Mononuclear cell (primary cell): ENCODE results near the gene SPDYA. TPM values are rescaled to one million over a fixed set of nuclear protein-coding genes. Genes with fewer than 3 reads are reported as not detected.
A peak's percentile ranks its signal among the peaks of the same experiment; 100 is the strongest.
"Not testable (repeated sequence)": the region's sequence is repeated elsewhere in the genome, so short reads cannot be mapped to it uniquely, and the experiment has no call there.

Source experiments
- H3K27me3 ChIP-seq: 2 replicates; pipeline ENCODE4 v1.6.0; 2011; ENCODE audit warnings: low read length, control low read depth; ENCODE audit not compliant: insufficient read depth
- H3K4me1 ChIP-seq: 2 replicates; pipeline ENCODE4 v1.5.1; 2011; ENCODE audit warnings: mild to moderate bottlenecking, low read length, control low read depth; ENCODE audit not compliant: insufficient read depth
- H3K4me3 ChIP-seq: 2 replicates; pipeline ENCODE4 v1.5.1; 2011; ENCODE audit warnings: mild to moderate bottlenecking, low read length, moderate library complexity
- H3K9me3 ChIP-seq: 2 replicates; pipeline ENCODE4 v1.5.1; 2011; ENCODE audit warnings: low read depth, mild to moderate bottlenecking, control low read depth, low read length
- total RNA-seq: library from RNA; depleted of rRNA; stranded (reverse); fragments of >200 nt; gene quantifications from one replicate; pipeline ENCODE4 v1.2.3, GENCODE V29; 2012

SPDYA gene
- 12.4 TPM for total RNA-seq

DNA sequence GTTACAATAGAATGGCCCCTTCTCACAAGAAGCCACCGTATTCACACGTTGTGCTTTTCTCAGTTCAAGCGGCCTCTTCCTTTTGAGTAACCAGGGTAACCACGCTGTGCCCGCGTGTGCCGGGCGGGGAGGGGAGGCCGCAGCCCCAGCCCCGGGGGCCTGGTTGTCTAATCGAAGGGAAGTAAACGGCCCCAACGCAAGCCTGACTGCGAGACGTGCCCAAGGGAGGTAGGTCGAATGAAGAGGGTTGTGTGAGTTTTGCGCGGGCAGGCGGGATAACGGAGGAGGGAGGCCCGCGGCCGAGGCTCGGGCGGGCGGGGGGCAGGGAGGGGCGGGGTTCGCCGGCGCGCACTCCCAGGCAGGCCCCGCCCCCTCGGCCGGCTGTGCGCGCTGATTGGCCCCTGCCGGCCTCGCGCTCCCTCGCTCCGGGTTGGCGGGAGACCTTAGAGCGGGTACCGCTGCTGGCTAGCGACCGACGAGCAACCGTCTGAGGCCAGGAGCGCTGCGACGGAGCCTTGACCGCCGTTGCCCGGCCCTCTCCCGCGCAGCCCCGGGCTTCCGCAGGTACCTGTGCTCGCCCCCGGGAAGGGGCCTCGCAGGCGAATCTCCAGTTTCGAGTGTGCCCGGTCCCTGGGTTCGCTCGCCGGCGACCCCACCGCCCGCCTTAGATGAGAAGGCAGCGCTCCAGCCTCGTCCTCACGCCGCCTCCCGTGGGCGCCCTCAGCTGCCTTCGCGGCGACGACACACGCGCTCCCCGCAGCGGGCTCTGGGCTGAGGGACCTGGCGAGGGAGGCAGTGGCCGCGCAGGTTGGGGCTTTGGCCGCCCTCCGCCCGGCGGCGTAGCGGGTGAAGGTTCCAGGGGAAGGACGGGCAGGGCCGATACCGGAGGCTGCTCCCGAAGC lies at the start of gene SPDYA:
TSS of gene SPDYA (plus strand) at position 451 of the 902 bp plus-strand sequence. CDS start 5,181 bp downstream, outside the sequence.
- peak within 1 kb of the TSS; percentile 37 for H3K4me3 ChIP-seq
- H3K4me1 ChIP-seq = peaks cover 20% of the 10 kb centered on the region
- no peaks in the 10 kb centered on the region for H3K27me3 ChIP-seq
- no peaks in the 10 kb centered on the region for H3K9me3 ChIP-seq

GRCh38 chr2:28761420-28761819 lies 49.2 kb upstream of the SPDYA start:
- H3K4me1 ChIP-seq = peaks cover 39% of the 10 kb centered on the region
- H3K9me3 ChIP-seq = no peaks in the 10 kb centered on the region
- no peaks in the 10 kb centered on the region for H3K27me3 ChIP-seq
- H3K4me3 ChIP-seq = no peak overlapping the region

DNA sequence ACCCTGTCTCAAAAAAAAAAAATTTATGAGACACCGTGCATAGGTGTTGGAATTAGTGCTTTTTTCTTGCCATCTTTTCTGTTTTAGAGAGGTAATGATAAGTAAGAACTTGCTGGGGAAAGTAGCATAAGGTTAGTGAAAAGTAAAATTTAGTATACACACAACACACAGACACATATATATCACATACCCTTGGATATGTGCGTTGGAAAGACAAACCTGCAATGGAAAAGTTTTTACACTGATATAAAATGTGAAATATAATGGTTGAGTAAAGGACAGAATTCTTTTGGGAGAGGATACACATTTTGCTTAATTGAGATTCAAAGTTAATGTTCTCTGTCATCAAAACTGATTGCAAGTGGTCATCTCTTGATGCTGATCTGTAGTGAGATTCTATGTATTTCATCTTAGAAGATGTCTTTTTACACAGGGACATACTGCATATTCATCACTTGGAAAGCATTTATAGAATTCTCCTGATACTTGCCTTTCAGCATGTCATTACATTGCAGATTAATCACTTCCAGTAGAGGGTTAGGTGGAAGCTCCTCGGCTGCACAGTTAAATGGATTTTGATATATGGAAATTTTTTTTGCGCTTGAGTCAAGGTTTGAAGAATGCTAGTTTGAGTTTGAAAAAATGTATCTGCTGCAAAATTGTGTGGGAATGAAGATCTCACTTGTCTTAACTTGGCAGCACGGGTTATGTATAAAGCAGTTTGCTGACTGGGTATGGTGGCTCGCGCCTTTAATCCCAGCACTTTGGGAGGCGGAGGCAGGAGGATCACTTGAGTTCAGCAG lies 45.5 kb upstream of the SPDYA start:
- Histone ChIP-seq H3K9me3 (no peaks in the 10 kb centered on the region), H3K4me1 (peaks cover 33% of the 10 kb centered on the region), H3K27me3 (no peaks in the 10 kb centered on the region), H3K4me3 (no peak overlapping the region)

- peaks cover 33% of the 10 kb centered on the region for H3K4me1 ChIP-seq
- no peak overlapping the region for H3K4me3 ChIP-seq
- H3K27me3 ChIP-seq = no peaks in the 10 kb centered on the region
- H3K9me3 ChIP-seq = no peaks in the 10 kb centered on the region
Measured at GRCh38 chr2:28766070-28766469, 44.6 kb upstream of the SPDYA start.

GRCh38 chr2:28767337-28767736 lies 43.3 kb upstream of the SPDYA start:
- Histone ChIP-seq H3K4me1 (peaks cover 30% of the 10 kb centered on the region), H3K4me3 (no peak overlapping the region), H3K9me3 (no peaks in the 10 kb centered on the region), H3K27me3 (no peaks in the 10 kb centered on the region)

GRCh38 chr2:28768422-28768821 lies 42.2 kb upstream of the SPDYA start:
- no peak overlapping the region for H3K4me3 ChIP-seq
- H3K9me3 ChIP-seq = no peaks in the 10 kb centered on the region
- H3K4me1 ChIP-seq = peaks cover 32% of the 10 kb centered on the region
- no peaks in the 10 kb centered on the region for H3K27me3 ChIP-seq

DNA sequence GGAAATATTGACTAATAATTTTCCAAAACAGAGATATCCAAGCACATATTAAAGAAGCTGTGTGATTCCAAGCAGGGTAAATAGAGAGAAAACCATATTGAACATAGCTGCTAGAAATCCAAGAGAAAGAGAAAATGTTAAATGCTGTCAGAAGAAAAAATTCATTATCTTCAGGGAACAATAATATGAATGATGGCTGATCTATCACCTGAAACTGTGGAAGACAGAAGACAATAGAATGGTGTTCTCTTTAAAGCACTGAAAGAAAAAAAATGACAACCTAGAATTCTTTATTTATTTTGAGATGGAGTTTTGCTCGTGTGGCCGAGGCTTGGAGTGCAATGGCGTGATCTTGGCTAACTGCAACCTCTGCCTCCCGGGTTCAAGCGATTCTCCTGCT lies 41.7 kb upstream of the SPDYA start:
- no peaks in the 10 kb centered on the region for H3K9me3 ChIP-seq
- no peaks in the 10 kb centered on the region for H3K27me3 ChIP-seq
- no peak overlapping the region for H3K4me3 ChIP-seq
- peaks cover 33% of the 10 kb centered on the region for H3K4me1 ChIP-seq

DNA sequence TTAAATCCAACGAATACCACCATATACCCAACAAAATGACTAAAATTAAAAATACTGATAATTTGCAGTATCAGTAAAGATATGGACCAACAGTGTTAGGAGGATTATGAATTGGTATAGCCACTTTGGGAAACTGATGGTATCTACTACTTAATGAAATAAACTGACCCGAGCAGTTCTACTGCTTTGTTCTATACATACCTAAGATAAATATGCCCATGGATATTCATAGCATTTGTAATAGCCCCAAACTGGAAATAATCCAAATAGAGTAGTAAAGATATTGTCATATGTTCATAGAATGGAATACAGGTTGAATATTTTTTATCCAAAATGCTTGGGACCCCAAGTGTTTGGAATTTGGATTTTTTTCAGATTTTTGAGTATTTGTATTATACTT lies 38.3 kb upstream of the SPDYA start:
- Histone ChIP-seq H3K27me3 (no peaks in the 10 kb centered on the region), H3K9me3 (no peaks in the 10 kb centered on the region), H3K4me3 (no peak overlapping the region), H3K4me1 (peaks cover 27% of the 10 kb centered on the region)

DNA sequence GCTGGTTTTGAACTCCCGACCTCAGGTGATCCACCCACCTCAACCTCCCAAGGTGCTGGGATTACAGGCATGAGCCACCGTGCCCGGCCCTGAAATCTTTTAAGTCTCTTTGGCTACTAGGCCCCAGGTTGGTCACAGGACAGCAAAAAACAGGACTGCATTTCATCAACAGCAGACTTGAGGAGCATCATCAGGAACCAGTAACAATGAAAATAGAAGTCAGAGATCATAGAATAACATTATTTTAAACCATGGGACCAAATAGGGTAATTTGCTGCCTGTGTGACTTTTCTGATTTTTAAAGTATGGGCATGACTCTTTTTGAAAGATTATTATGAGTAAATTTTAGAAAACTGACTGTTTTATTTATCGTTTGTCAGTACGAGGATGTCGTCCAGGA lies 34.2 kb upstream of the SPDYA start:
- no peak overlapping the region for H3K4me3 ChIP-seq
- peaks cover 15% of the 10 kb centered on the region for H3K4me1 ChIP-seq
- no peaks in the 10 kb centered on the region for H3K27me3 ChIP-seq
- no peaks in the 10 kb centered on the region for H3K9me3 ChIP-seq

- H3K4me1 ChIP-seq = peaks cover 10% of the 10 kb centered on the region
- no peak overlapping the region for H3K4me3 ChIP-seq
- H3K27me3 ChIP-seq = no peaks in the 10 kb centered on the region
- H3K9me3 ChIP-seq = no peaks in the 10 kb centered on the region
Measured at GRCh38 chr2:28778392-28778791, 32.2 kb upstream of the SPDYA start.

DNA sequence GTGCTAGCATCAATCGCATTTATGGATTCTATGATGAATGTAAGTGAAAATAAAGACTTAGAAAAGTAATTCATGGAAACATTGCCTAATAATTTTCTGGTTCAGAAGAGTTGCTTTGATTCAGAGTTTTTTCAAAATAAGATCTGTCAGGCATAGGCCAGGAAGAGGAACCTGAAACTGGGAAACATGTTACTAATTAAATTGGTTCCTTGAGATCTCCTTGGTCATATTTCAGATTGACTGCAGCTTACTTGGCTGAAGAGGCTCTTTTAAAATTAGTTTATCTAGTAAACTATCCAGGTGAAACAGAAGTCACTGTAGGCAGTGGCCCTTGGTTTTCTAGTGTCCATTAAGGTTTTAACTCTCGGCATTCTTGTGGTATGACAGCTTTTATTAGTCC lies 31.6 kb upstream of the SPDYA start:
- no peak overlapping the region for H3K4me3 ChIP-seq

DNA sequence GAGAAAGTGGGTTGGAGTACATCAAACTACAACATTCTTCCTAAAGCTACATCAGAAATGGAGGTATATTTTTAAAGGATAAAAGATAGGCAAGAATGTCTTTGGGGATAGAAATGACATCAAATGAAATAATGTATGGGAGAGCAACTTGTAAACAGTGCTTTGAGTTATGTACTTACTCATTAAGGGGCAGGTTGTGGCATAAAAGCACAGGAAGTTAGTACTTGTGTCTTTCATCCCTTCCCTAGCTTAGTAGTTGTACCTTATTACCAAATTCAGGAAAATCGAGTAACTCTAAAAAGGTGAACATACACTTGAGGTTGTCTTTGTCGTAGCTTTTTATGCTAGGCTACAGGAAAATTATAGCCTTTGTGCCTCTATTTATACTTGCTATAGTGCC lies 30.1 kb upstream of the SPDYA start:
- Histone ChIP-seq H3K9me3 (no peaks in the 10 kb centered on the region), H3K4me1 (peaks cover 2% of the 10 kb centered on the region), H3K4me3 (no peak overlapping the region), H3K27me3 (no peaks in the 10 kb centered on the region)

More for the DNA sequence above, 31.6 kb upstream of the SPDYA start:
- peaks cover 7% of the 10 kb centered on the region for H3K4me1 ChIP-seq
- H3K9me3 ChIP-seq = no peaks in the 10 kb centered on the region
- H3K27me3 ChIP-seq = no peaks in the 10 kb centered on the region

- no peaks in the 10 kb centered on the region for H3K4me1 ChIP-seq
- H3K4me3 ChIP-seq = no peak overlapping the region
- no peaks in the 10 kb centered on the region for H3K9me3 ChIP-seq
- no peaks in the 10 kb centered on the region for H3K27me3 ChIP-seq
Measured at GRCh38 chr2:28782423-28782822, 28.2 kb upstream of the SPDYA start.

GRCh38 chr2:28784570-28784969 lies 26.1 kb upstream of the SPDYA start:
- H3K27me3 ChIP-seq, H3K9me3 ChIP-seq, H3K4me3 ChIP-seq, H3K4me1 ChIP-seq: not testable (repeated sequence)

DNA sequence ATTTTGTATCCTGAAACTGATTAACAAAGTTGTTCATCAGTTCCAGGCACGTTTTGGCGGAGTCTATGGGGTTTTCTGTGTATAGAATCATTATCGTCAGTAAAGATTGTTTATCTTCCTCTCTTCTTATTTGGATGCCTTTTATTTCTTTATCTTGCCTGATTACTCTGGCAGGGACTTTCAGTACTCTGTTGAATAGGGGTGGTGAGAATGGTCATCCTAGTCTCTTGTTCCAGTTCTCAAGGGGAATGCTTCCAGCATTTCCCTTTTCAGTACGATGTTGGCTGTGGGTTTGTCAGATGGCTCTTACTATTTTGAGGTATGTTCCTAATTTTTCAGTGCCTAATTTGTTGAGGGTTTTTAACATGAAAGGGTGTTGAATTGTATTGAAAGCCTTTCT lies 14.0 kb upstream of the SPDYA start:
- Histone ChIP-seq H3K27me3 (no peaks in the 10 kb centered on the region), H3K4me1 (no peaks in the 10 kb centered on the region)

More for the DNA sequence above, 14.0 kb upstream of the SPDYA start:
- H3K9me3 ChIP-seq = no peaks in the 10 kb centered on the region
- no peak overlapping the region for H3K4me3 ChIP-seq
